Activated naive CD4-positive, alpha-beta T cell (primary cell): Measurements from ENCODE around the gene PCLAF.
A peak's percentile ranks its signal among the peaks of the same experiment; 100 is the strongest.
"Not testable (repeated sequence)": the region's sequence is repeated elsewhere in the genome, so short reads cannot be mapped to it uniquely, and the experiment has no call there.

ENCODE experiments used
- DNase-seq, 4 experiments: peaks; one replicate each; lab custom pipeline; 2025; lab: John Stamatoyannopoulos, UW

Gene PCLAF

DNA sequence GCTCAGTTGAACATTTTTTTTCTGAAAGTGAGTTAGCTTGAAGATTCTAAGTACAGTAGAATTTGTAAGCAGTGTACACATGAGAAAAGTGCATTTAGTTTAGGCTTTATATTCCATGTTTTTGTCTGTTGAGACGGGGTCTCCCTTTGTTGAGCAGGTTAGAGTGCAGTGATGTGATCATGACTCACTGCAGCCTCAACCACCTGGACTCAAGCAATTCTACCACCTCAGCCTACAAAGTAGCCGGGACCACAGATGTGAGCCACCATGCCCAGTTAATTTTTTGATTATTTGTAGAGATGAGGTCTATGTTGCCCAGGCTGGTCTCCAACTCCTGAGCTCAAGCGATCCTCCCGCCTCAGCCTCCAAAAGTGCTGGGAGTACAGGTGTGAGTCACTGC lies 20.0 kb downstream of the PCLAF start:
- no peak for DNase-seq

- no peak for DNase-seq
Observed at GRCh38 chr15:64356710-64357040, 24.6 kb downstream of the PCLAF start.

GRCh38 chr15:64355944-64356709 lies 25.1 kb downstream of the PCLAF start, which contains the start of gene CSNK1G1:
Gene CSNK1G1, minus strand, starts transcription at chr15:64356173. Its CDS starts 55,674 bp downstream, at chr15:64300499.
- peak; percentile 67 to 87 (median 74) for DNase-seq

GRCh38 chr15:64355348-64355943 lies 25.8 kb downstream of the PCLAF start:
- peak in 1 of 4 experiments; percentile 8 for DNase-seq

GRCh38 chr15:64354688-64355344 lies 26.4 kb downstream of the PCLAF start:
- DNase-seq = no peak

DNA sequence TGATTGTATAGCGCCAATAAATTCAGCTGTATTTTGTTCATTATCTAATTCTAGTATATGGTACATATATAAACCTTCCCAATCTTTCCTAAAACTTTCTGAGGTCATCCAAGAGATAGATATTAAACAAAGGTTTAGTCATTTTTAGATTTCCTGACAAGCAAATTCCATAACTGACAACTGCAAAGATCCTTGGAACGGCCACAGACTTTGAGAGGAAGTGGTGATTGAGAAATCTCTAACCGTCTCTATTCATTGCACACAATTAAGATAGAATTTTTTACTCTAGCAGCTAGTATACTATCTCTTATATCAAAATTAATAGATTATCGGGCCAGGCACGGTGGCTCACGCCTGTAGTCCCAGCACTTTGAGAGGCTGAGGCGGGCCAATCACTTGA lies 30.0 kb downstream of the PCLAF start:
- DNase-seq = no peak

GRCh38 chr15:64349375-64349774 lies 31.9 kb downstream of the PCLAF start:
- no peak for DNase-seq

DNA sequence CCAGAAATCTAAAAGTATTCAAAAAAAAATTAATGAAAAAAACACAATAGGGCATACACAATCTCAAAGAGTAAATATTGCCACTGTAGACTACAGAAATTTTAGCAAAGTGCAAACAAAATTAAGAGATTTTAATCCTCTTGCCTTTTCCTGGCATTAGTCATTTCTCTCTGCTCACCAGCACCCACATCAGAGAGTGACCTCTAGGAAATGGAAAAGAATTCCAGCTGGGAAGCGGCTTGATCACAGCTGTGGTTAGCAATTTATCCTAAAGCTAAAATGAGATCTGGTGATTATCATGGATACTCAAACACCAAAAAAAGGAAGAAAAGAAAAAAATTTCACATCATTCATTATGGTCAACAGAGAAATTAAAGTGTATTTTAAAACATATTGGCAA lies 32.8 kb downstream of the PCLAF start:
- no peak for DNase-seq

- not testable (repeated sequence) for DNase-seq
Observed at GRCh38 chr15:64346242-64346641, 35.0 kb downstream of the PCLAF start.

GRCh38 chr15:64344651-64345294 lies 36.5 kb downstream of the PCLAF start:
- no peak for DNase-seq

- DNase-seq = no peak
Observed at GRCh38 chr15:64343841-64344240, 37.4 kb downstream of the PCLAF start.

DNA sequence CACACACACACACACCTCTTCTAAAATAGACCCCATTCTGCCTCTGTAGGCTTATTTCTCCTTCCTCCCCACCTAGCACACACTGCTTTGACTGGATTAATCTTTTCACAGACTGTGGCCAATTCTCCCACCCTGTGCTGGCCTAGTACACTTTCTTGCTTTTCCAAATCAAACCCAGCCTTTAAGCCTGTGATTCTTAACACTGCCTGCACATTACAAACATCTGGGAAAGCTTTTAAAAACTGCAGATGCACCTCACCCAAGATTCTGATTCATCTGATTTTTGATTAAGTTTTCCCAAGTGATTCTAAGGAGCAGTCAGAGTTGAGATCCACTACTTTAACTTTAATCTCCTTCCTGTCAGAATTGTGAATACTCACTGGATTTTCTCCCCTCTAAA lies 38.0 kb downstream of the PCLAF start:
- no peak for DNase-seq

DNA sequence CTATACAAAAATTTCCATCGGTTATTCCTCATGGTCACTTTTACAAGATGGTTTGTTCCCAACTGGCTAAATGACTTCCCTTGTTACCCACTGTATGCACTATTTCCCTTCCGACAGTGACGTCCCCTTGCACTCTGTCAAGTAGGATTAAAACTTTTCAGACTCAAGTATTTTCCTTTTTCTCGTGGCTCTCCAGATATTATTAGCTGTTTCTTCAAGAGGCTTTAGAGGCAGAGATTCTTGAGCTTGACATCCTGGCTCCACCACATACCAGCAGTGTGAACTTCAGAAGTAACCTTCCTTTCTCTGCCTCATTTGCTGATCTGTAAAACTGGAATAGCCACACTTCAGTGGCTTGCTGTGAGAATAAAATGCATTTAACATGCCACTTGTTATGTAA lies 39.3 kb downstream of the PCLAF start:
- DNase-seq = no peak

DNA sequence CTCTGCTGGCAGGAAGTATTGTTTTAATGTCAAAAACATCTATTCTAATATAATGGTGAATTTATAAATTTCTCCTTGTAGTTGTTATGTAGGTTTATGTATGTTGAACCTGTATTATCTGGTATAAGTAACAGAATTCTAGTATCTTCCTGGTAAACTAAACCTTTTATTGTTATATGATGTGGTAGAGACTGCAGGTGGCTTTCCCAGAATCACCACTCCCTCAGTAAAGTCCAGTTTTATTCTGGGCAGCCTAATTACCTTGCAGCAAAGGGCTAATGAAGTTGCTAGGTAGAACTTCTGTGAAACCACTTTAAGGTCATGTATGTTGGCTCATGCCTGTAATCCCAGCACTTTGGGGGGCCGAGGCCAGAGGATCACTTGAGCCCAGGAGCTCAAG lies 40.9 kb downstream of the PCLAF start:
- no peak for DNase-seq

DNA sequence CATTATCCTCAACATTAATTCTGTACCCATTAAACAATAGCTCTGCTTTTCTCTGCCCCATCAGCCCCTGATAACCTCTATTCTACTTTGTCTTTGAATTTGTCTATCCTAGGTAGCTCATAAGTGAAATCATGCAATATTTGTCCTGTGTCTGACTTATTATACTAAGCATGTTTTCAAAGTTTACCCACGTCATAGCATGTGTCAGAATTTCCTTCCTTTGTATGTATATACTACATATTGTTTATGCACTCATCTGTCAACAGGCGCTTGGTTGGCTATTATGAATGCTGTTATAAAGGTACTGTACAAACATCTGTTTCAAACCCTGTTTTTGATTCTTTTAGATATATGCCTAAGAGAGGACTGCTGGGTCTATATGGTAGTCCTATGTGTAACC lies 43.5 kb downstream of the PCLAF start:
- DNase-seq = no peak

DNA sequence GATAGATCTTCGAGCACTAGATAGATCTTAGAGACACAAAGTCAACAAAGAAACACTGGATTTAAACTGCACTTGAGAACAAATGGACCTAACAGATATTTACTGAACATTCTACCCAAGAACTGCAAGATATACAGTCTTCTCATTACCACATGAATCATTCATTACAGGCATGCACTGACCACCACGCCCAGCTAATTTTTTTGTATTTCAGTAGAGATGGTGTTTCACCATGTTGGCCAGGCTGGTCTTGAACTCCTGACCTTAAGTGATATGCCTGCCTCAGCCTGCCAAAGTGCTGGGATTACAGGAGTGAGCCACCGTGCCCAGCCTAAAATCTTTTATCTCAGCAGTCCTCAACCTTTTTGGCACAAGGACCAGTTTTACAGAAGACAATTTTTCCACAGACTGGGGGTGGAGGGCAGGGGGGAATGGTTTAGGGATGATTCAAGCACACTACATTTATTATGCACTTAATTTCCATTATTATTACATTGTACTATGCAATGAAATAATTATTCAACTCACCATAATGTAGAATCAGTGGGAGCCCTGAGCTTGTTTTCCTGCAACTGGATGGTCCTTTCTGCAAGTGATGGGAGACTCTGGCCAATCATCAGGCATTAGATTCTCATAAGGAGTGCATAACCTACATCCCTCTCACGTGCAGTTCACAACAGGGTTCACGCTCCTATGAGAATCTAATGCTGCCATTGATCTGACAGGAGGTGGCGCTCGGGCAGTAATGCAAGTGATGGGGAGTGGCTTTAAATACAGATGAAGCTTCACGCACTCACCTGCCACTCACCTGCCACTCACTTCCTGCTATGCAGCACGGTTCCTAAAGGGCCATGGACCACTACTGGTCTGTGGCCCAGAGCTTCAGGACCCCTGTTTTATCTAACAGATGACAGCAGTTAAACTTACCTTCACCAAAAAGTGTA lies 47.0 kb downstream of the PCLAF start:
- peak in 2 of 4 experiments; percentile 5 to 23 for DNase-seq

- no peak for DNase-seq
Observed at GRCh38 chr15:64333516-64333915, 47.7 kb downstream of the PCLAF start.

DNA sequence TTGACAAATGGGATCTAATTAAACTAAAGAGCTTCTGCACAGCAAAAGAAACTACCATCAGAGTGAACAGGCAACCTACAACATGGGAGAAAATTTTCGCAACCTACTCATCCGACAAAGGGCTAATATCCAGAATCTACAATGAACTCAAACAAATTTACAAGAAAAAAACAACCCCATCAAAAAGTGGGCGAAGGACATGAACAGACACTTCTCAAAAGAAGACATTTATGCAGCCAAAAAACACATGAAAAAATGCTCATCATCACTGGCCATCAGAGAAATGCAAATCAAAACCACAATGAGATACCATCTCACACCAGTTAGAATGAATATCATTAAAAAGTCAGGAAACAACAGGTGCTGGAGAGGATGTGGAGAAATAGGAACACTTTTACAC lies 49.6 kb downstream of the PCLAF start:
- not testable (repeated sequence) for DNase-seq

DNA sequence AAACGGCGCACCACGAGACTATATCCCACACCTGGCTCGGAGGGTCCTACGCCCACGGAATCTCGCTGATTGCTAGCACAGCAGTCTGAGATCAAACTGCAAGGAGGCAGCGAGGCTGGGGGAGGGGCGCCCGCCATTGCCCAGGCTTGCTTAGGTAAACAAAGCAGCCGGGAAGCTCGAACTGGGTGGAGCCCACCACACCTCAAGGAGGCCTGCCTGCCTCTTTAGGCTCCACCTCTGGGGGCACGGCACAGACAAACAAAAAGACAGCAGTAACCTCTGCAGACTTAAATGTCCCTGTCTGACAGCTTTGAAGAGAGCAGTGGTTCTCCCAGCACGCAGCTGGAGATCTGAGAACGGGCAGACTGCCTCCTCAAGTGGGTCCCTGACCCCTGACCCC lies 54.3 kb downstream of the PCLAF start:
- not testable (repeated sequence) for DNase-seq

DNA sequence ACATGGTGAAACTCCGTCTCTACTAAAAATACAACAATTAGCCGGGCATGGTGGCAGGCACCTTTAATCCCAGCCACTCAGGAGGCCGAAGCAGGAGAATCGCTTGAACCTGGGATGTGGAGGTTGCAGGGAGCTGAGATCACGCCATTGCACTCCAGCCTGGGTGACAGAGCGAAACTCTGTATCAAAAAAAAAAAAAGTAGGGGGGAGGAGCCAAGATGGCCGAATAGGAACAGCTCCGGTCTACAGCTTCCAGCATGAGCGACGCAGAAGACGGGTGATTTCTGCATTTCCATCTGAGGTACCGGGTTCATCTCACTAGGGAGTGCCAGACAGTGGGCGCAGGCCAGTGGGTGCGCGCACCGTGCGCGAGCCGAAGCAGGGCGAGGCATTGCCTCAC lies 54.8 kb downstream of the PCLAF start:
- not testable (repeated sequence) for DNase-seq

GRCh38 chr15:64324165-64324877 lies 56.9 kb downstream of the PCLAF start:
- no peak for DNase-seq
